Measurements from ENCODE around the gene TCHH.

DNA sequence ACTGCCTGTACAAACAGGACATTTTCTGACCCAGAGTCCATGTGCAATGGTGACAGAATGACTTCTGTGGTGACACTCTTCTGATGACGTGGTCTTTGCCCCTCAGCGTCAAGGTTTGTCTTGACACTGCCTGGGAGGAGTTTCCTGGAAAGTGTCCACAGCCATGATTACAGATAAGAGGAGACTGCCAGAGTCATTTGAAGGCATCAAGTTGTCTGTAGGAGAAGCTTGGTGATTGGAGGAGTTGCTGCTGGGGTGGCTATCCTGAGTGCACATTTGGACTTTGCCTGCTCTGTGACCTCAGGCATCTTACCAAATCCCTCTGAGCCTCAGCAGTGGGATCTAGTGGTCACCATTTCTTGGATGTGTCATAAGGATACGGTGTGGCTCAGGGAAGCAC, 44.1 kb downstream of the TCHH start:
- TF ChIP-seq, protein P1, sequence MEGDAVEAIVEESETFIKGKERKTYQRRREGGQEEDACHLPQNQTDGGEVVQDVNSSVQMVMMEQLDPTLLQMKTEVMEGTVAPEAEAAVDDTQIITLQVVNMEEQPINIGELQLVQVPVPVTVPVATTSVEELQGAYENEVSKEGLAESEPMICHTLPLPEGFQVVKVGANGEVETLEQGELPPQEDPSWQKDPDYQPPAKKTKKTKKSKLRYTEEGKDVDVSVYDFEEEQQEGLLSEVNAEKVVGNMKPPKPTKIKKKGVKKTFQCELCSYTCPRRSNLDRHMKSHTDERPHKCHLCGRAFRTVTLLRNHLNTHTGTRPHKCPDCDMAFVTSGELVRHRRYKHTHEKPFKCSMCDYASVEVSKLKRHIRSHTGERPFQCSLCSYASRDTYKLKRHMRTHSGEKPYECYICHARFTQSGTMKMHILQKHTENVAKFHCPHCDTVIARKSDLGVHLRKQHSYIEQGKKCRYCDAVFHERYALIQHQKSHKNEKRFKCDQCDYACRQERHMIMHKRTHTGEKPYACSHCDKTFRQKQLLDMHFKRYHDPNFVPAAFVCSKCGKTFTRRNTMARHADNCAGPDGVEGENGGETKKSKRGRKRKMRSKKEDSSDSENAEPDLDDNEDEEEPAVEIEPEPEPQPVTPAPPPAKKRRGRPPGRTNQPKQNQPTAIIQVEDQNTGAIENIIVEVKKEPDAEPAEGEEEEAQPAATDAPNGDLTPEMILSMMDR (conservative IDR thresholded peaks at IDR 0.05; ENCODE audit: low read depth, low read length), result no peak
- no peak for TF ChIP-seq EZH2 (IDR thresholded peaks at IDR 0.05; ENCODE audit: borderline replicate concordance, low read depth, low read length, poor library complexity, severe bottlenecking)

All from A673 (cell line).